ENCODE results near the gene WNT3A.

The WNT3A gene

DNA sequence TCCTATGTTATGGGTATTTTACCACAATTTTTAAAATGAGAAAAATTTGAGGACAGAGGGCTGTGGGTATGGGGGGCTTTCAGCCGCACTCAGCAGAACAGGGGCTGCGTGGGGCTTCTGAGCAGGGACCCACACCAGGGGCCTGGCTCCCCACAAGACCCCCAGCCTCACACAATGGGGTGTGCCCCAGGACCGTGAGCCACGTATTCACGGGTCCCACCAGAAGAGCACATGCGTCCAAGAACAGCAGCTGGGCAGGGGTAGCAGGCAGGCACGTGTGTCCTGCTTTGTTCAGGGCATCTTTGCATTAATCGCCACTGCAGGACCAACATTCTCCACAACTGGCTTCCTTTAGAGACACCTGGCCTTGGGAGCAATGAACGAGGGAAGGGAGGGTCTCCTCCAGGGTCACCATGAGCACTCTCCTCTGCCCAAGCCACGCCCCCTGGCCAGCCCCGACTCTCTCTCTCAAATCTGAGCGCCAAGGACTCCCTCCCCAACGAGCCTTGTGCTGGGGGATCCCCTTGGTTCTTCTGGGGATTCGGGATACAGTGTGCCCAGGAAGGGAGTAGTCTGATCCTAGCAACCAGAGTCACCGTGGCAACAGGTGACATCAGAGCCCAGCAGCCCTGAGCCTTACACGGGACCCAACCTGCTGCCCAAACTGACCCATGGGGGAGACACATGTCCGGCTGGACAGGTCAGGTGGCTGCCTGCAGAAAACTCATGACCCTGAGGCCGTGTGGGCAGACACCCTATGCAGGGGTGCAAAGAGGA lies 68.3 kb downstream of the WNT3A start:
- Histone ChIP-seq H3K36me3 (no peaks in the 10 kb centered on the region), H3K27me3 (ENCODE audit: insufficient read depth, low read depth, severe bottlenecking) (no peaks in the 10 kb centered on the region), H3K27ac (no peak overlapping the region), H3K4me3 (ENCODE audit: low read depth, low read length) (no peak overlapping the region), H3K9me3 (ENCODE audit: severe bottlenecking) (no peaks in the 10 kb centered on the region)
- TF ChIP-seq, protein P1, sequence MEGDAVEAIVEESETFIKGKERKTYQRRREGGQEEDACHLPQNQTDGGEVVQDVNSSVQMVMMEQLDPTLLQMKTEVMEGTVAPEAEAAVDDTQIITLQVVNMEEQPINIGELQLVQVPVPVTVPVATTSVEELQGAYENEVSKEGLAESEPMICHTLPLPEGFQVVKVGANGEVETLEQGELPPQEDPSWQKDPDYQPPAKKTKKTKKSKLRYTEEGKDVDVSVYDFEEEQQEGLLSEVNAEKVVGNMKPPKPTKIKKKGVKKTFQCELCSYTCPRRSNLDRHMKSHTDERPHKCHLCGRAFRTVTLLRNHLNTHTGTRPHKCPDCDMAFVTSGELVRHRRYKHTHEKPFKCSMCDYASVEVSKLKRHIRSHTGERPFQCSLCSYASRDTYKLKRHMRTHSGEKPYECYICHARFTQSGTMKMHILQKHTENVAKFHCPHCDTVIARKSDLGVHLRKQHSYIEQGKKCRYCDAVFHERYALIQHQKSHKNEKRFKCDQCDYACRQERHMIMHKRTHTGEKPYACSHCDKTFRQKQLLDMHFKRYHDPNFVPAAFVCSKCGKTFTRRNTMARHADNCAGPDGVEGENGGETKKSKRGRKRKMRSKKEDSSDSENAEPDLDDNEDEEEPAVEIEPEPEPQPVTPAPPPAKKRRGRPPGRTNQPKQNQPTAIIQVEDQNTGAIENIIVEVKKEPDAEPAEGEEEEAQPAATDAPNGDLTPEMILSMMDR (IDR thresholded peaks at IDR 0.05; ENCODE audit: low read depth, low read length): no peak
- DNase-seq: no peak

DNA sequence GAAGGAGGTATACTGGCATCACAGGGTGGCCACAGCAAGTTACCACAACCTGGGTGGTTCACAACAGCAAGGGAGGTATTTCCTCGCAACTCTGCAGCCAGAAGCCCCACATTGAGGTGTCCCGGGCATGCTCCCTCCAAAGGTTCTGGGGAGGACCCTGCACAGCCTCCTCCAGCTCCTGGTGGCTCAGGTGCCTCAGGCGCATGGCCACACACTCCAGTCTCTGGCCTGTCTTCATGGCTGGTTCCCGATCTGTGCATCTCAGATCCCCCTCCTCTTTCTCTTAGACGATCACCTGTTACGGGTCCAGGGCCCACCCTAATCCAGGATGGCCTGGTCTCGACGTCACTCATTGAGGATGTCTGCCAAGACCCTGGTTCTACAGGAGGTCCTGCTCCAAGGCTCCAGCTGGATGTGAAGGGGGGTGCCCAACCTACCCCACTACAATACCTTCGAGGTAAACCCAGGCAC lies 69.0 kb downstream of the WNT3A start:
- H3K9me3 ChIP-seq (ENCODE audit: severe bottlenecking): no peaks in the 10 kb centered on the region
- H3K27me3 ChIP-seq (ENCODE audit: insufficient read depth, low read depth, severe bottlenecking): no peaks in the 10 kb centered on the region
- no peaks in the 10 kb centered on the region for H3K36me3 ChIP-seq
- DNase-seq: no peak
- TF ChIP-seq, protein P1 (IDR thresholded peaks at IDR 0.05; ENCODE audit: low read depth, low read length): no peak
- no peak overlapping the region for H3K27ac ChIP-seq
- no peak overlapping the region for H3K4me3 ChIP-seq (ENCODE audit: low read depth, low read length)

DNA sequence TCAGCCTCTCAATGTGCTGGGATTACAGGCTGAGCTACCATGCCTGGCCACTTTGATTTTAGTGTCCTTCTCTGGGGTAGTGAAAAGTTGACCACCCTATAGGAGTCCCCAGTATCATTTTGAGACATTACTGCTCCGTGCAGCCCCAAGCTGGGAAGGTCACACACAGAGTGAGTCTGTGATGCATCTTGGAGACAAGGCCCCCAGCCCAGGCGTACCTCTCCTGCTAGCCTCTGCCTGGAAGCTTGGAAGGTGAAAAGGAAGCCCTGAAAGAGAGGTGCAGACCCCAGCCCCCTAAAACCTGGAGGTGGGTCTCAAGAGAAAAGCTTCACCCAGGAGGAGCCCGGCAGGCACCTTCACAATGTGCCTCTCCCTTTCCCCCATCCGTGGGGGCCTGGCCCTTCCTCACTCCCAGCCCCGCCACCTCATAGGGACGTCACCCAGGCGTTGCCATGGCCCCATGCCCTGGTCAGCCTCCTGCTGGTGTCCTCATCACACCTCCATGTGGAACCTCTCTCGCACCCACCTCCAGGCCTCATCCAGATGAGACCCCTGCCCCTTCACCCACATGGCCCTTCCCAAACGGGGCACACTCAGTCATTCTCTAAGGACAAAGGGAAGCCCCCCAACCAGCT lies 70.1 kb downstream of the WNT3A start:
- TF ChIP-seq, protein P1 (IDR thresholded peaks at IDR 0.05; ENCODE audit: low read depth, low read length): no peak
- H3K9me3 ChIP-seq (ENCODE audit: severe bottlenecking): no peaks in the 10 kb centered on the region
- no peaks in the 10 kb centered on the region for H3K27me3 ChIP-seq (ENCODE audit: insufficient read depth, low read depth, severe bottlenecking)
- no peak overlapping the region for H3K4me3 ChIP-seq (ENCODE audit: low read depth, low read length)
- no peaks in the 10 kb centered on the region for H3K36me3 ChIP-seq
- no peak overlapping the region for H3K27ac ChIP-seq
- DNase-seq: no peak

DNA sequence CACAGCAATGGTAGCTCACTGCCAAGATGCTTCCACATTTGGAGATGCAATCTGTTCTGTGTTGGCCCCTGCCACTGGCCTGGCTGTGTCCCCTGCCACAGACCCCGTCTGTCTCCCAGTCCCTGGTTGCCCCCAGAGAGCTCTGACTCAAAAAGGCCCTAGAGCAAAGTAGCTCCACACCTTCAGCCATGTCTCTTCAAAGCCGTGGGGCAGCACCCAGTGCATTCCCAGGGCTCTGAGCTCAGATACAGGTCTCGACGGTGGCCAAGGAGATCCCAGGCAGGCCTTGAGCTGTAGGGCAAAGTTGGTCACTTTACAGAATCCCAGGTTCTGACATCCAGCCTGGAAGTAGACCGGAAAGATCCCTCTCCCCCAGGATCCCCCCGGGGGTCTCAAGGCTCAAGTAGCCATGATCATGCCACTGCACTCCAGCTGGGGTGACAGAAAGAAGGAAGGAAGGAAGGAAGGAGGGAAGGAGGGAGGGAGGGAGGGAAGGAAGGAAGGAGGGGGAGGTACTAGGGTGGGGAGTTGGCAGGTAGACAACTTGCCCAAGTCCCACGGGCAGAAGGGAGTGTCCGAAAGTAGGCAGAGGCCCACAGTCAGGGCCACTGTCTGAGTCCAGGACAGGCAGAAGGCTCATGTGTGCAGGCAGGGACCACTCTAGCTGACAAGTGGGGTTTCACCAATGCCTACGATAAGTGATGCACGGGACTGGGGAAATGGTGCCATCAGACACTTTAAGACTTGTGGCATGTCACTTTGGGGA lies 71.0 kb downstream of the WNT3A start:
- Histone ChIP-seq H3K27ac (no peak overlapping the region), H3K27me3 (ENCODE audit: insufficient read depth, low read depth, severe bottlenecking) (no peaks in the 10 kb centered on the region), H3K36me3 (no peaks in the 10 kb centered on the region), H3K9me3 (ENCODE audit: severe bottlenecking) (no peaks in the 10 kb centered on the region), H3K4me3 (ENCODE audit: low read depth, low read length) (no peak overlapping the region)
- TF ChIP-seq, protein P1 (IDR thresholded peaks at IDR 0.05; ENCODE audit: low read depth, low read length): no peak
- DNase-seq: no peak

DNA sequence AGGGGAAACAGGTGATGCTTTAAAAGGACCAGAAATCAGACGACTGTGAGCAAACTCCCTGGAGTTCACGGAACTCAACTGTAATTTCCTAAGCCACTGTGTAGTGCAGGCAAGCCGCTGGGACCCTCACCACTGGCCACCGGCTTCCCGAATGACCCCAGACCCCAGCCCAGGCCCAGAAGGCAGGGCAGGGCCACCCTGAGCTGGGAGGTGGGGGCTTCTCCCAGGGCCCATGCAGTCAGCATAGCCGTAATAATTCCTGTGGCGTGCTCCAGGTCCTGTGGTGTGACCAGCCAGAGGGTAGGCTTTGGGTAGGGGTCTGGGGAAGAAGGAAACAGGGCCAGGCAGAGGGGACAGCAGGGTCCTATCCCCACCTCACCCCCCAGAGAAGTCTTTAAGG lies 72.2 kb downstream of the WNT3A start:
- Histone ChIP-seq H3K4me3 (ENCODE audit: low read depth, low read length) (no peak overlapping the region), H3K9me3 (ENCODE audit: severe bottlenecking) (no peaks in the 10 kb centered on the region), H3K27me3 (ENCODE audit: insufficient read depth, low read depth, severe bottlenecking) (no peaks in the 10 kb centered on the region), H3K27ac (no peak overlapping the region), H3K36me3 (peaks cover 3% of the 10 kb centered on the region; the same call in 1 of the 2 replicates)
- TF ChIP-seq, protein P1 (IDR thresholded peaks at IDR 0.05; ENCODE audit: low read depth, low read length): no peak
- no peak for DNase-seq
